HepG2 (cell line): Measurements from ENCODE around the gene C3orf85. TPM values are rescaled to one million over a fixed set of nuclear protein-coding genes. Genes with fewer than 3 reads are reported as not detected.

Experiments used
- ATAC-seq: fragments of 200-7000 bp; cut with Tn5 transposase; 3 replicates; pipeline ENCODE4 v1.9.1; 2020; ENCODE audit warnings: mild to moderate bottlenecking, moderate library complexity
- BruUV-seq: library from RNA; stranded (reverse); fragments of 400-500 nt; replicated peaks from 2 replicates; lab custom pipeline; 2021; lab: Mats Ljungman, UMichigan
- CTCF ChIA-PET: fragments of 300-600 bp; formaldehyde crosslinking; extraction: SDS; loops from one replicate; lab custom pipeline; 2021; ENCODE audit warnings: low total read pairs, inconsistent platforms, low intra/inter-chr PET ratio; lab: Yijun Ruan, JAX
- POLR2A ChIA-PET: fragments of 350-600 bp; sonication (Branson Sonifier 250); formaldehyde crosslinking; loops from one replicate; lab custom pipeline; 2020; ENCODE audit warnings: antibody characterized with exemption, inconsistent platforms; lab: Yijun Ruan, JAX
- DNase-seq: peaks from one replicate; pipeline ENCODE4 v3.0.0-alpha.2; 2015; ENCODE audit warnings: low spot score
- FAIRE-seq: peaks from 3 replicates; lab custom pipeline; 2011; peaks lifted over from hg19 to GRCh38; lab: Jason Lieb, UNC
- H2AFZ ChIP-seq: one replicate; pipeline ENCODE4 v1.6.1; 2011; ENCODE audit warnings: low read length, inconsistent platforms
- H3K27ac ChIP-seq: fragments of 300-600 bp; 3 replicates; pipeline ENCODE4 v1.8.0; 2011; ENCODE audit warnings: mixed run types, mild to moderate bottlenecking, mixed read lengths, low read length, inconsistent platforms; ENCODE audit not compliant: insufficient read depth; ENCODE audit errors: extremely low read length
- H3K27me3 ChIP-seq, 2 experiments: fragments of 200-600 bp in 1 of 2; 2 replicates in 1 of 2; 3 replicates in 1 of 2; pipeline versions ENCODE4 v1.6.0 to v1.8.0; 2011; ENCODE audit warnings: low read length in 2 of 2, mild to moderate bottlenecking in 2 of 2, moderate library complexity in 2 of 2, inconsistent platforms in 1 of 2; ENCODE audit not compliant: insufficient read depth in 2 of 2, control insufficient read depth in 1 of 2
- H3K36me3 ChIP-seq, 2 experiments: fragments of 200-600 bp in 1 of 2; replicated peaks in 1 of 2; 2 replicates in 1 of 2; 3 replicates in 1 of 2; pipeline versions ENCODE4 v1.5.1 to v1.8.0; 2011; ENCODE audit warnings: low read length in 2 of 2, inconsistent platforms in 1 of 2; ENCODE audit not compliant: insufficient read depth in 2 of 2, control insufficient read depth in 1 of 2
- H3K4me1 ChIP-seq: 2 replicates; pipeline ENCODE4 v1.5.1; 2012; ENCODE audit warnings: low read length, inconsistent platforms; ENCODE audit not compliant: insufficient read depth
- H3K4me2 ChIP-seq: 2 replicates; pipeline ENCODE4 v1.6.0; 2011; ENCODE audit warnings: low read depth, low read length, inconsistent platforms
- H3K4me3 ChIP-seq, 3 experiments: fragments of 200-600 bp in 1 of 3; sonication (generic), shearing (Covaris generic) in 1 of 3; replicated peaks in 1 of 3; 2 replicates each; pipeline ENCODE4 v1.5.1; 2011 to 2016; ENCODE audit warnings: low read length in 3 of 3, inconsistent platforms in 2 of 3, low read depth in 2 of 3, mild to moderate bottlenecking in 2 of 3, control low read depth in 1 of 3, mixed read lengths in 1 of 3; ENCODE audit not compliant: insufficient read depth in 1 of 3
- H3K79me2 ChIP-seq: one replicate; pipeline ENCODE4 v1.6.1; 2011; ENCODE audit warnings: low read length, inconsistent platforms; ENCODE audit not compliant: insufficient read depth
- H3K9ac ChIP-seq: 2 replicates; pipeline ENCODE4 v1.6.0; 2011; ENCODE audit warnings: mild to moderate bottlenecking, low read depth, low read length, inconsistent platforms; ENCODE audit not compliant: insufficient read depth
- H3K9me3 ChIP-seq: 2 replicates; pipeline ENCODE4 v1.5.1; 2012; ENCODE audit warnings: mild to moderate bottlenecking, low read length
- H4K20me1 ChIP-seq: 2 replicates; pipeline ENCODE4 v1.6.0; 2011; ENCODE audit warnings: inconsistent platforms, mild to moderate bottlenecking, low read length, moderate library complexity; ENCODE audit not compliant: insufficient read depth
- ARID2 ChIP-seq: sonication (generic); formaldehyde crosslinking; IDR thresholded peaks from 2 replicates; pipeline ENCODE4 v1.8.1; 2022; ENCODE audit warnings: mild to moderate bottlenecking, missing genetic modification reagents, borderline replicate concordance
- CERS6 ChIP-seq: sonication (generic); formaldehyde crosslinking; IDR thresholded peaks from 2 replicates; pipeline ENCODE4 v1.5.0; 2020; ENCODE audit warnings: missing genetic modification reagents
- GFI1 ChIP-seq: sonication (generic); formaldehyde crosslinking; IDR thresholded peaks from 2 replicates; pipeline ENCODE4 v1.5.0; 2020; ENCODE audit warnings: missing genetic modification reagents, mild to moderate bottlenecking, borderline replicate concordance
- HNRNPLL ChIP-seq: fragments of 200-400 bp; formaldehyde crosslinking; IDR thresholded peaks from 2 replicates; pipeline ENCODE4 v1.6.1; 2017; ENCODE audit warnings: mild to moderate bottlenecking, low read depth, low read length; ENCODE audit not compliant: poor library complexity, severe bottlenecking
- PRDM4 ChIP-seq: sonication (generic); formaldehyde crosslinking; IDR thresholded peaks from 2 replicates; pipeline ENCODE4 v1.9.0; 2021; ENCODE audit warnings: missing genetic modification reagents, borderline replicate concordance
- RAD21 ChIP-seq: fragments of 450-650 bp; formaldehyde crosslinking; IDR thresholded peaks from 2 replicates; pipeline ENCODE4 v1.5.0; 2020; ENCODE audit warnings: mild to moderate bottlenecking
- STAG1 ChIP-seq: sonication (generic); formaldehyde crosslinking; IDR thresholded peaks from 2 replicates; pipeline ENCODE4 v1.4.0; 2020; ENCODE audit warnings: missing genetic modification reagents
- TBX2 ChIP-seq: sonication (generic); formaldehyde crosslinking; IDR thresholded peaks from 2 replicates; pipeline ENCODE4 v1.5.0; 2020; ENCODE audit warnings: missing genetic modification reagents, mild to moderate bottlenecking, borderline replicate concordance
- ZMYM3 ChIP-seq: sonication (generic); formaldehyde crosslinking; IDR thresholded peaks from 2 replicates; pipeline ENCODE4 v1.5.1; 2020; ENCODE audit warnings: mild to moderate bottlenecking, missing genetic modification reagents
- ZNF143 ChIP-seq: sonication (generic); formaldehyde crosslinking; IDR thresholded peaks from 2 replicates; pipeline ENCODE4 v1.4.0; 2020; ENCODE audit warnings: missing genetic modification reagents
- ZNF205 ChIP-seq: IDR thresholded peaks from 2 replicates; pipeline ENCODE4 v1.6.1; 2018; ENCODE audit warnings: missing biosample characterization, missing genetic modification reagents
- ZNF367 ChIP-seq: sonication (generic); formaldehyde crosslinking; IDR thresholded peaks from 2 replicates; pipeline ENCODE4 v1.4.0; 2020; ENCODE audit warnings: missing genetic modification reagents, borderline replicate concordance
- WGBS: methylation state at CpG from one replicate; pipeline ENCODE4 v1.1.6; 2017; ENCODE audit warnings: low lambda C conversion rate; 5-methylcytosine and 5-hydroxymethylcytosine counted together
- in situ Hi-C: cut with HindIII; loops from 2 replicates; pipeline ENCODE4 v1.10.0; 2017; ENCODE audit warnings: low pct_unique_long_range_greater_than_20kb; ENCODE audit not compliant: extremely low pct_ligation_motif_present
- intact Hi-C: fragments of 100-400 bp; cut with micrococcal nuclease; formaldehyde crosslinking; loops from one replicate; pipeline ENCODE4 v1.10.0; 2022; ENCODE audit not compliant: unreplicated experiment
- polyA plus RNA-seq, 8 experiments: library from polyadenylated mRNA; depleted of rRNA in 3 of 8; stranded (reverse) in 7 of 8; unstranded in 1 of 8; fragments of >200 nt; fragmentation: Illumina TruSeq in 4 of 8; extraction: Trizol in 4 of 8; gene quantifications; 2 replicates each; pipeline versions ENCODE4 v1.2.1 to v1.2.3, GENCODE V29; 2011 to 2016; ENCODE audit warnings: low read depth in 4 of 8, missing spikeins in 1 of 8, mixed read lengths in 1 of 8; ENCODE audit not compliant: insufficient read depth in 1 of 8
- total RNA-seq, 5 experiments: library from RNA; depleted of rRNA; stranded (reverse); fragments of >200 nt; fragmentation: Illumina TruSeq; extraction: Trizol; gene quantifications; 2 replicates each; pipeline ENCODE4 v1.2.3, GENCODE V29; 2016; ENCODE audit warnings: low read depth in 1 of 5

C3orf85 gene
- total and polyA plus RNA-seq, 2 of the 13 experiments (the other 11 are each of a cell fraction or from before 2014, with no cell fraction given): not detected

- POLR2A ChIA-PET: no interaction called here
- H3K4me1 ChIP-seq: peaks cover 15% of the 10 kb centered on the region; the same call in 1 of the 2 replicates
- H4K20me1 ChIP-seq: no peaks in the 10 kb centered on the region
- no peaks in the 10 kb centered on the region for H3K9me3 ChIP-seq
- no peaks in the 10 kb centered on the region for H3K79me2 ChIP-seq
- CTCF ChIA-PET: no interaction called here
- intact Hi-C loops: no loop called here
- no peak for TF ChIP-seq PRDM4 (CRISPR knock-in tag)
- TF ChIP-seq ZMYM3 (CRISPR knock-in tag): no peak
- TF ChIP-seq STAG1 (CRISPR knock-in tag): no peak
- TF ChIP-seq CERS6 (CRISPR knock-in tag): no peak
- no peak for TF ChIP-seq TBX2 (CRISPR knock-in tag)
- TF ChIP-seq ZNF205 (CRISPR knock-in tag): no peak
- TF ChIP-seq ZNF143 (CRISPR knock-in tag): no peak
- TF ChIP-seq HNRNPLL: no peak
- no peak for TF ChIP-seq ZNF367 (CRISPR knock-in tag)
- no peak for TF ChIP-seq GFI1 (CRISPR knock-in tag)
- TF ChIP-seq RAD21 (CRISPR knock-in tag): no peak
- TF ChIP-seq ARID2: no peak
- in situ Hi-C loops: no loop called here
- no peak overlapping the region for H3K4me3 ChIP-seq
- no peaks in the 10 kb centered on the region for H3K27me3 ChIP-seq
- 21% methylated on average over 4 of the region's 4 CpGs for WGBS
- no peak overlapping the region for H3K9ac ChIP-seq
- no peak overlapping the region for H3K27ac ChIP-seq
- FAIRE-seq (no peak), ATAC-seq (no peak), DNase-seq (no peak)
- BruUV-seq: no TSS peak
- H3K4me2 ChIP-seq: no peak overlapping the region
- no peak overlapping the region for H2AFZ ChIP-seq
- no peaks in the 10 kb centered on the region for H3K36me3 ChIP-seq
Observed at GRCh38 chr3:109152320-109152719, 15.8 kb downstream of the C3orf85 start.
